WTC11 (cell line): ENCODE measurements around the gene P2RY6. TPM values are rescaled to one million over a fixed set of nuclear protein-coding genes. Genes with fewer than 3 reads are reported as not detected.

Source experiments
- ATAC-seq: fragments of 200-7000 bp; cut with Tn5 transposase; 2 replicates; pipeline ENCODE4 v1.10.0; 2021; ENCODE audit warnings: mild to moderate bottlenecking, moderate library complexity
- CTCF ChIA-PET: fragments of 300-600 bp; sonication (Branson Sonifier 250); formaldehyde crosslinking; loops from one replicate; lab custom pipeline; 2021; ENCODE audit warnings: antibody characterized with exemption; lab: Charles Lee
- POLR2A ChIA-PET: fragments of 350-600 bp; sonication (Branson Sonifier 250); formaldehyde crosslinking; loops from one replicate; lab custom pipeline; 2021; ENCODE audit warnings: antibody characterized with exemption; lab: Charles Lee
- DNase-seq: peaks from one replicate; pipeline ENCODE4 v3.0.0; 2021; ENCODE audit warnings: low spot score
- H3K27ac Mint-ChIP-seq: 2 replicates; pipeline ENCODE4 v1.8.0; 2021; ENCODE audit warnings: mixed read lengths
- H3K27me3 Mint-ChIP-seq: 2 replicates; pipeline ENCODE4 v1.8.0; 2021; ENCODE audit warnings: low read depth, mild to moderate bottlenecking, moderate library complexity, mixed read lengths
- H3K36me3 Mint-ChIP-seq: 2 replicates; pipeline ENCODE4 v1.8.0; 2021; ENCODE audit warnings: mixed read lengths
- H3K4me1 Mint-ChIP-seq: 2 replicates; pipeline ENCODE4 v1.8.0; 2022; ENCODE audit warnings: mixed read lengths
- H3K4me3 Mint-ChIP-seq: 2 replicates; pipeline ENCODE4 v1.8.0; 2021; ENCODE audit warnings: mild to moderate bottlenecking, moderate library complexity, mixed read lengths
- H3K9me3 Mint-ChIP-seq: 2 replicates; pipeline ENCODE4 v1.8.0; 2021; ENCODE audit warnings: mixed read lengths
- CBFB ChIP-seq: sonication (generic); formaldehyde crosslinking; IDR thresholded peaks from 2 replicates; pipeline ENCODE4 v1.8.1; 2022; ENCODE audit warnings: mild to moderate bottlenecking, low read depth, missing genetic modification reagents
- EMX1 ChIP-seq: fragments of 250-450 bp; sonication (Bioruptor Pico); IDR thresholded peaks from 2 replicates; pipeline ENCODE4 v1.8.0; 2021; ENCODE audit warnings: mild to moderate bottlenecking
- MAX ChIP-seq: sonication (generic); formaldehyde crosslinking; IDR thresholded peaks from 2 replicates; pipeline ENCODE4 v1.8.0; 2022; ENCODE audit warnings: mild to moderate bottlenecking, missing genetic modification reagents
- MLX ChIP-seq: sonication (generic); formaldehyde crosslinking; IDR thresholded peaks from 2 replicates; pipeline ENCODE4 v1.8.1; 2023; ENCODE audit warnings: mild to moderate bottlenecking, missing genetic modification reagents, moderate library complexity
- MXD4 ChIP-seq: fragments of 250-450 bp; sonication (Bioruptor Pico); IDR thresholded peaks from 2 replicates; pipeline ENCODE4 v1.8.0; 2021; ENCODE audit warnings: mild to moderate bottlenecking, moderate library complexity, borderline replicate concordance
- MYBL2 ChIP-seq: sonication (generic); formaldehyde crosslinking; IDR thresholded peaks from 2 replicates; pipeline ENCODE4 v1.8.1; 2023; ENCODE audit warnings: mild to moderate bottlenecking, moderate library complexity, missing genetic modification reagents
- OVOL2 ChIP-seq: fragments of 250-450 bp; sonication (Bioruptor Pico); IDR thresholded peaks from 2 replicates; pipeline ENCODE4 v1.9.0; 2021; ENCODE audit warnings: mild to moderate bottlenecking, borderline replicate concordance
- RORB ChIP-seq: fragments of 250-450 bp; sonication (Bioruptor Pico); IDR thresholded peaks from 2 replicates; pipeline ENCODE4 v1.9.0; 2021; ENCODE audit warnings: mild to moderate bottlenecking
- SMAD3 ChIP-seq: sonication (generic); formaldehyde crosslinking; IDR thresholded peaks from 2 replicates; pipeline ENCODE4 v1.8.0; 2022; ENCODE audit warnings: missing genetic modification reagents, mild to moderate bottlenecking, borderline replicate concordance
- SMAD4 ChIP-seq: sonication (generic); formaldehyde crosslinking; IDR thresholded peaks from 2 replicates; pipeline ENCODE4 v1.8.0; 2022; ENCODE audit warnings: mild to moderate bottlenecking, missing genetic modification reagents
- SOX15 ChIP-seq: fragments of 250-450 bp; sonication (Bioruptor Pico); IDR thresholded peaks from 2 replicates; pipeline ENCODE4 v1.9.0; 2021; ENCODE audit warnings: mild to moderate bottlenecking
- TP53 ChIP-seq: sonication (generic); formaldehyde crosslinking; IDR thresholded peaks from 2 replicates; pipeline ENCODE4 v1.8.1; 2023; ENCODE audit warnings: mild to moderate bottlenecking, missing genetic modification reagents
- ZBTB21 ChIP-seq: sonication (generic); formaldehyde crosslinking; IDR thresholded peaks from 2 replicates; pipeline ENCODE4 v1.8.1; 2023; ENCODE audit warnings: mild to moderate bottlenecking, missing genetic modification reagents, borderline replicate concordance
- ZNF121 ChIP-seq: sonication (generic); formaldehyde crosslinking; IDR thresholded peaks from 2 replicates; pipeline ENCODE4 v1.8.0; 2023; ENCODE audit warnings: missing genetic modification reagents
- ZNF138 ChIP-seq: sonication (generic); formaldehyde crosslinking; conservative IDR thresholded peaks from 2 replicates; pipeline ENCODE4 v1.8.1; 2022; ENCODE audit warnings: mild to moderate bottlenecking, moderate library complexity, missing genetic modification reagents
- ZNF232 ChIP-seq: sonication (generic); formaldehyde crosslinking; IDR thresholded peaks from 2 replicates; pipeline ENCODE4 v1.8.0; 2022; ENCODE audit warnings: mild to moderate bottlenecking, missing genetic modification reagents
- ZNF416 ChIP-seq: fragments of 250-450 bp; sonication (Bioruptor Pico); IDR thresholded peaks from 2 replicates; pipeline ENCODE4 v1.9.0; 2021; ENCODE audit warnings: mild to moderate bottlenecking, inconsistent platforms
- ZNF423 ChIP-seq: fragments of 250-450 bp; sonication (Bioruptor Pico); IDR thresholded peaks from 2 replicates; pipeline ENCODE4 v2.1.2; 2022; ENCODE audit warnings: mild to moderate bottlenecking, moderate library complexity
- ZNF532 ChIP-seq: fragments of 250-450 bp; sonication (Bioruptor Pico); IDR thresholded peaks from 2 replicates; pipeline ENCODE4 v1.9.0; 2021; ENCODE audit warnings: mild to moderate bottlenecking, borderline replicate concordance
- total RNA-seq: library from RNA; stranded (reverse); gene quantifications from 3 replicates; pipeline ENCODE4 v1.2.3, GENCODE V29; 2021
- TF ChIP-seq, protein P1 (sequence below): sonication (generic); formaldehyde crosslinking; IDR thresholded peaks from 2 replicates; pipeline ENCODE4 v1.8.0; 2022; ENCODE audit warnings: mild to moderate bottlenecking, missing genetic modification reagents
- TF ChIP-seq, protein P2 (sequence below): sonication (generic); formaldehyde crosslinking; IDR thresholded peaks from 2 replicates; pipeline ENCODE4 v1.8.1; 2023; ENCODE audit warnings: mild to moderate bottlenecking, moderate library complexity, missing genetic modification reagents
- TF ChIP-seq, protein P3 (sequence below): sonication (generic); formaldehyde crosslinking; IDR thresholded peaks from 2 replicates; pipeline ENCODE4 v1.8.0; 2022; ENCODE audit warnings: mild to moderate bottlenecking, missing genetic modification reagents
- TF ChIP-seq, protein P4 (sequence below): fragments of 250-450 bp; sonication (Bioruptor Pico); IDR thresholded peaks from 2 replicates; pipeline ENCODE4 v2.1.2; 2022; ENCODE audit warnings: mild to moderate bottlenecking, moderate library complexity

P2RY6 gene
- total RNA-seq, 1 experiment from 2014 or later = not detected

- Mint-ChIP-seq H3K27ac (no peak overlapping the region), H3K4me3 (no peak overlapping the region), H3K36me3 (no peaks in the 10 kb centered on the region)
- no peak for DNase-seq
- CTCF ChIA-PET = interaction anchor here (1.2 to 5.1 kb wide), 5 partner anchors 10 to 35 kb away, joined by 4 to 49 read pairs (median 13); partner anchors contain the start of gene ARHGEF17
- TF ChIP-seq TP53 (CRISPR knock-in tag) (no peak), ZNF121 (no peak), MLX (CRISPR knock-in tag) (no peak), OVOL2 (no peak), RORB (CRISPR knock-in tag) (no peak), MYBL2 (CRISPR knock-in tag) (no peak), ZNF532 (no peak), SMAD4 (CRISPR knock-in tag) (no peak), CBFB (CRISPR knock-in tag) (no peak), MXD4 (CRISPR knock-in tag) (no peak), ZNF416 (CRISPR knock-in tag) (no peak), ZNF138 (CRISPR knock-in tag) (no peak)
- TF ChIP-seq, all 79 proteins: peak for 0
- H3K4me1 Mint-ChIP-seq = peaks cover 42% of the 10 kb centered on the region
- ATAC-seq = no peak
- POLR2A ChIA-PET = no interaction called here
- peaks cover 18% of the 10 kb centered on the region for H3K27me3 Mint-ChIP-seq
- H3K9me3 Mint-ChIP-seq = no peaks in the 10 kb centered on the region
Measured at GRCh38 chr11:73324665-73325035, 52.5 kb downstream of the P2RY6 start.

GRCh38 chr11:73325036-73325981 lies 53.2 kb downstream of the P2RY6 start:
- ChIA-PET CTCF (interaction anchor here (2.3 to 5.1 kb wide), 6 partner anchors 9 to 35 kb away, joined by 8 to 49 read pairs (median 22); partner anchors contain the start of gene ARHGEF17), POLR2A (interaction anchor here (1.5 kb wide), 1 partner anchor 16 kb away, joined by 3 read pairs; no protein-coding TSS in a partner anchor)
- no peaks in the 10 kb centered on the region for H3K36me3 Mint-ChIP-seq
- ATAC-seq = no peak
- H3K9me3 Mint-ChIP-seq = no peaks in the 10 kb centered on the region
- H3K27ac Mint-ChIP-seq = no peak overlapping the region
- peaks cover 44% of the 10 kb centered on the region for H3K4me1 Mint-ChIP-seq
- H3K4me3 Mint-ChIP-seq = no peak overlapping the region
- H3K27me3 Mint-ChIP-seq = peaks cover 24% of the 10 kb centered on the region
- DNase-seq = no peak
- TF ChIP-seq ZNF232 (CRISPR knock-in tag) (no peak), ZNF121 (no peak), SOX15 (CRISPR knock-in tag) (no peak), MAX (CRISPR knock-in tag) (no peak), ZBTB21 (CRISPR knock-in tag) (no peak), ZNF423 (CRISPR knock-in tag) (no peak), SMAD3 (CRISPR knock-in tag) (no peak), EMX1 (CRISPR knock-in tag) (no peak)
- TF ChIP-seq, protein P1, sequence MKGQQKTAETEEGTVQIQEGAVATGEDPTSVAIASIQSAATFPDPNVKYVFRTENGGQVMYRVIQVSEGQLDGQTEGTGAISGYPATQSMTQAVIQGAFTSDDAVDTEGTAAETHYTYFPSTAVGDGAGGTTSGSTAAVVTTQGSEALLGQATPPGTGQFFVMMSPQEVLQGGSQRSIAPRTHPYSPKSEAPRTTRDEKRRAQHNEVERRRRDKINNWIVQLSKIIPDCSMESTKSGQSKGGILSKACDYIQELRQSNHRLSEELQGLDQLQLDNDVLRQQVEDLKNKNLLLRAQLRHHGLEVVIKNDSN = no peak
- TF ChIP-seq, protein P2, sequence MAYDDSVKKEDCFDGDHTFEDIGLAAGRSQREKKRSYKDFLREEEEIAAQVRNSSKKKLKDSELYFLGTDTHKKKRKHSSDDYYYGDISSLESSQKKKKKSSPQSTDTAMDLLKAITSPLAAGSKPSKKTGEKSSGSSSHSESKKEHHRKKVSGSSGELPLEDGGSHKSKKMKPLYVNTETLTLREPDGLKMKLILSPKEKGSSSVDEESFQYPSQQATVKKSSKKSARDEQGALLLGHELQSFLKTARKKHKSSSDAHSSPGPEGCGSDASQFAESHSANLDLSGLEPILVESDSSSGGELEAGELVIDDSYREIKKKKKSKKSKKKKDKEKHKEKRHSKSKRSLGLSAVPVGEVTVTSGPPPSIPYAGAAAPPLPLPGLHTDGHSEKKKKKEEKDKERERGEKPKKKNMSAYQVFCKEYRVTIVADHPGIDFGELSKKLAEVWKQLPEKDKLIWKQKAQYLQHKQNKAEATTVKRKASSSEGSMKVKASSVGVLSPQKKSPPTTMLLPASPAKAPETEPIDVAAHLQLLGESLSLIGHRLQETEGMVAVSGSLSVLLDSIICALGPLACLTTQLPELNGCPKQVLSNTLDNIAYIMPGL (CRISPR knock-in tag) = no peak
- TF ChIP-seq, protein P3, sequence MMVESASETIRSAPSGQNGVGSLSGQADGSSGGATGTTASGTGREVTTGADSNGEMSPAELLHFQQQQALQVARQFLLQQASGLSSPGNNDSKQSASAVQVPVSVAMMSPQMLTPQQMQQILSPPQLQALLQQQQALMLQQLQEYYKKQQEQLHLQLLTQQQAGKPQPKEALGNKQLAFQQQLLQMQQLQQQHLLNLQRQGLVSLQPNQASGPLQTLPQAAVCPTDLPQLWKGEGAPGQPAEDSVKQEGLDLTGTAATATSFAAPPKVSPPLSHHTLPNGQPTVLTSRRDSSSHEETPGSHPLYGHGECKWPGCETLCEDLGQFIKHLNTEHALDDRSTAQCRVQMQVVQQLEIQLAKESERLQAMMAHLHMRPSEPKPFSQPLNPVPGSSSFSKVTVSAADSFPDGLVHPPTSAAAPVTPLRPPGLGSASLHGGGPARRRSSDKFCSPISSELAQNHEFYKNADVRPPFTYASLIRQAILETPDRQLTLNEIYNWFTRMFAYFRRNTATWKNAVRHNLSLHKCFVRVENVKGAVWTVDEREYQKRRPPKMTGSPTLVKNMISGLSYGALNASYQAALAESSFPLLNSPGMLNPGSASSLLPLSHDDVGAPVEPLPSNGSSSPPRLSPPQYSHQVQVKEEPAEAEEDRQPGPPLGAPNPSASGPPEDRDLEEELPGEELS (CRISPR knock-in tag) = no peak
- TF ChIP-seq, protein P4, sequence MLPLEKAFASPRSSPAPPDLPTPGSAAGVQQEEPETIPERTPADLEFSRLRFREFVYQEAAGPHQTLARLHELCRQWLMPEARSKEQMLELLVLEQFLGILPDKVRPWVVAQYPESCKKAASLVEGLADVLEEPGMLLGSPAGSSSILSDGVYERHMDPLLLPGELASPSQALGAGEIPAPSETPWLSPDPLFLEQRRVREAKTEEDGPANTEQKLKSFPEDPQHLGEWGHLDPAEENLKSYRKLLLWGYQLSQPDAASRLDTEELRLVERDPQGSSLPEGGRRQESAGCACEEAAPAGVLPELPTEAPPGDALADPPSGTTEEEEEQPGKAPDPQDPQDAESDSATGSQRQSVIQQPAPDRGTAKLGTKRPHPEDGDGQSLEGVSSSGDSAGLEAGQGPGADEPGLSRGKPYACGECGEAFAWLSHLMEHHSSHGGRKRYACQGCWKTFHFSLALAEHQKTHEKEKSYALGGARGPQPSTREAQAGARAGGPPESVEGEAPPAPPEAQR (CRISPR knock-in tag) = no peak
